ENCODE data around the gene IQCE.

IQCE gene

GRCh38 chr7:2633538-2634266 is 74.9 kb downstream of the IQCE start:
- no peak for DNase-seq (ENCODE audit: low read depth in 2 of 2)

- no peak for DNase-seq (ENCODE audit: low read depth in 2 of 2)
Observed at GRCh38 chr7:2634267-2635145, 75.7 kb downstream of the IQCE start.

GRCh38 chr7:2635148-2635668 is 76.4 kb downstream of the IQCE start:
- no peak for DNase-seq (ENCODE audit: low read depth in 2 of 2)

- DNase-seq (ENCODE audit: low read depth in 2 of 2) = no peak
Observed at GRCh38 chr7:2635810-2636701, 77.3 kb downstream of the IQCE start.

GRCh38 chr7:2637066-2637471 is 78.3 kb downstream of the IQCE start:
- no peak for DNase-seq (ENCODE audit: low read depth in 2 of 2)

GRCh38 chr7:2637505-2638223 is 78.9 kb downstream of the IQCE start:
- no peak for DNase-seq (ENCODE audit: low read depth in 2 of 2)

- DNase-seq (ENCODE audit: low read depth in 2 of 2) = no peak
Observed at GRCh38 chr7:2638224-2638991, 79.6 kb downstream of the IQCE start.

GRCh38 chr7:2639181-2639681 is 80.5 kb downstream of the IQCE start:
- DNase-seq (ENCODE audit: low read depth in 2 of 2) = no peak

GRCh38 chr7:2639695-2640481 is 81.1 kb downstream of the IQCE start:
- DNase-seq (ENCODE audit: low read depth in 2 of 2) = no peak

- no peak for DNase-seq (ENCODE audit: low read depth in 2 of 2)
Observed at GRCh38 chr7:2640482-2640830, 81.7 kb downstream of the IQCE start.

- no peak for DNase-seq (ENCODE audit: low read depth in 2 of 2)
Observed at GRCh38 chr7:2640846-2641316, 82.1 kb downstream of the IQCE start.

- DNase-seq (ENCODE audit: low read depth in 2 of 2) = no peak
Observed at GRCh38 chr7:2641406-2642393, 82.9 kb downstream of the IQCE start.

GRCh38 chr7:2643386-2644219 is 84.8 kb downstream of the IQCE start:
- DNase-seq (ENCODE audit: low read depth in 2 of 2) = no peak

- DNase-seq (ENCODE audit: low read depth in 2 of 2) = no peak
Observed at GRCh38 chr7:2644220-2644561, 85.4 kb downstream of the IQCE start.

GRCh38 chr7:2644562-2645273 is 85.9 kb downstream of the IQCE start:
- DNase-seq (ENCODE audit: low read depth in 2 of 2) = no peak

GRCh38 chr7:2645274-2645868 is 86.6 kb downstream of the IQCE start:
- no peak for DNase-seq (ENCODE audit: low read depth in 2 of 2)
